Suppressor macrophage (primary cell): ENCODE measurements around the gene RPS6KL1.
A peak's percentile ranks its signal among the peaks of the same experiment; 100 is the strongest.
"Not testable (repeated sequence)": the region's sequence is repeated elsewhere in the genome, so short reads cannot be mapped to it uniquely, and the experiment has no call there.

Source experiments
- DNase-seq, 4 experiments: peaks; one replicate each; pipeline ENCODE4 v3.0.0-alpha.2; 2020 to 2022

RPS6KL1 gene

GRCh38 chr14:74935360-74935680, 12.3 kb upstream of the RPS6KL1 start:
- no peak for DNase-seq

DNA sequence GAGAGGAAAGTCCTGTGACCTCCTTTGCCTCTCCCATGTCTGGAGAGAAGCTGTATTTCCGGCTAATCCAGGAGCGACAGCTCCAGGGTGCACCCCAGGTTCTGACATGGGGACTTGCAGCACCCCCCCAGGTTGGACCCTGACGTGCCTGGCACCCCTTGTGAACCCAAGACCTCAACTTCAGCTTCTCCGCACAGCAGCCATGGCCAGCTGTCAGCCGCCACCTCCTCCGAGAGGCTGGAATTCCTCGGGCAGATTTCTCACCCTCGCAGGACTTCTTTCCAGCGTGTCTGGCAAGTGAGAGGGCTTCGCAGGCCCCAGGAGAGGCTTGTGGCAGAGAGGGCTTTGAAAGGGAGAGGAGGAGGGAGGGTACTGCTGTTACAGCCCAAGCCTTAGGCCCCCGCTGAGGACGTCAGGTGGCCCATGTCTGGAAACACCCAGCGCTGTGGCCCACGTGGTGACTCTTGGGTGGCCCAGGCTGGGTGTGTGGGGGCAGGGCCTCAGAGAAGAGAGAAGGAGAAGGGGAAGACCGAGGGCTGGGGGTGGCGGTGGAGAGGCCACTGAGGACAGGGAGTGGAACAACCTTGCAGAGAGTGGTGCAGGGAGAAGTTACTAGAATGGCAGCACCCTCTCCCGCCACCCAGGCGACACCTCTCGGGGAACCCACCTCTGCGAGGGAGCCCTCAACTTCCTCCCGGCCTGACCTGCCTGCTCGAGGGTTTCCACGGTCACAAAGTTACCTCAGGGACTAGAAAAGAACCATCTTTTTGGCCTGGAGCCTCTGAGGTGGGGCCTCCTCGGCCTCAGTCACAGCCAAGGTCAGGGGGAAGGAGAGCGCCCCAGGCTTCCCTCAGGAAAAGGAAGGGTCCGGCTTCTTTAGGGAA, 11.7 kb upstream of the RPS6KL1 start:
- DNase-seq, result peak in 2 of 4 experiments; percentile 47 to 56

DNA sequence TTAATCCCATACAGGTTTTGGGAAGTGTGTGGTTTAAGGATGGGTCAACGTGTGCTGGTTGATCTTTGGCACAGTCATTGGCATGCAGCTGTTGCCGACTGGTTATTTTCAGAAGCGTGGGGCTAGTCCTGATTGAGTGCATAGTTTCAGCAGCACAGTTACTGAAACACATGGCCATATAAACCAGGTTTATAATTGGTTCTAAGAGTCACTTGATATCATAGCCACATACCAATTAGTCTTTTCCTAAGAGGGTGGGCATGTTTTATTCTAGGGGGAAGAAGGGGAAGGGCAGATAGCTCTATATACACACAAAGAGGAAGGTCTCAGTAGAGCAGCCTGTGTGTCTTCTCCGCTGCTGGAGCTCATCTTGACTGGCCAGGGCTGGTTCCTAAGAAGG, 11.0 kb upstream of the RPS6KL1 start:
- DNase-seq, result peak in 3 of 4 experiments; percentile 32 to 52 (median 37)

DNA sequence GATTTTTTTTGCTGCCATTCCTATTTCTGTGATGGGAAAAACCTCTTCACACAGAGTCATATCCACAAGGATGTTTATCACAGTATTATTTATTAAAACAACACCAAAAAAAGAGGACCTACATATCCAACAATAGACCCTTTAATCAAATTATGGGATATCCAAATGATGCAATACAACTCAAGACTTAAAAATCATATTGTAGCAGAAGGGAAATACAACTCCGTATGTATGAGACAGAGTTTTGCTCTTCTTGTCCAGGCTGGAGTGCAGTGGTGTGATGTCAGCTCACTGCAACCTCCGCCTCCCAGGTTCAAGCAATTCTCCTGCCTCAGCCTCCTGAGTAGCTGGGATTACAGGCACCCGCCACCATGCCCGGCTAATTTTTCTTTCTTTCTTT, 9.9 kb upstream of the RPS6KL1 start:
- DNase-seq, result not testable (repeated sequence)

- DNase-seq, result peak; percentile 36 to 74 (median 70)
Measured at GRCh38 chr14:74932401-74932901, 9.4 kb upstream of the RPS6KL1 start.

DNA sequence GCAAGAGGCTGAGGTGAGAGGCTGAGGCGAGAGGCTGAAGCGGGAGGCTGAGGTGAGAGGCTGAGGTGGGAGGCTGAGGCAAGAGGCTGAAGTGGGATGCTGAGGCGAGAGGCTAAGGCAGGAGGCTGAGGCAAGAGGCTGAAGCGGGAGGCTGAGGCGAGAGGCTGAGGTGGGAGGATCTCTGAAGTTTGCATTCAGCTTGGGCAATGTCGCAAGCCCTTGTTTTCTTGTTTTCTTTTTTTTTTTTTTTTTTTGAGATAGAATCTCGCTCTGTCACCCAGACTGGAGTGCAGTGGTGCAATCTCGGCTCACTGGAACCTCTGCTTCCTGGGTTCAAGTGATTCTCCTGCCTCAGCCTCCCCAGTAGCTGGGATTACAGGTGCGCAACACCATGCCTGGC, 8.7 kb upstream of the RPS6KL1 start:
- DNase-seq, result not testable (repeated sequence)

DNA sequence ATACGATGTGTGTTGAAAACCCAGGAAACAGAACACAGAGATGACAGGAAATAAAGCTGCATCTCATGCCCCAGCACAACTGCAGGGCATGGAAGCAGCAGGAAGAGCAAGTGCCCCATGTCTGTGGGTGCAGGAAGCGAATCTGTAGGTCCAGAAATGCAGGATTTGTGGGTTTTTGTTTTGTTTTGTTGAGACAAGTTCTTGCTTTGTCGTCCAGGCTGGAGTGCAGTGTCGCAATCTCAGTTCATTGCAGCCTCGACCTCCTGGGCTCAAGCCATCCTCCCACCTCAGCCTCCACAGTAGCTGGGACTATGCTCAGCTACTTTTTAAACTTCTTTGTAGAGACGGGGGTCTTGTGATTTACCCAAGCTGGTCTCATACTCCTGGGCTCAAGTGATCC, 6.2 kb upstream of the RPS6KL1 start:
- peak in 1 of 4 experiments; percentile 26 for DNase-seq

- DNase-seq, result no peak
Measured at GRCh38 chr14:74927225-74927624, 4.2 kb upstream of the RPS6KL1 start.

- DNase-seq, result no peak
Measured at GRCh38 chr14:74924061-74924460, 1.0 kb upstream of the RPS6KL1 start.

DNA sequence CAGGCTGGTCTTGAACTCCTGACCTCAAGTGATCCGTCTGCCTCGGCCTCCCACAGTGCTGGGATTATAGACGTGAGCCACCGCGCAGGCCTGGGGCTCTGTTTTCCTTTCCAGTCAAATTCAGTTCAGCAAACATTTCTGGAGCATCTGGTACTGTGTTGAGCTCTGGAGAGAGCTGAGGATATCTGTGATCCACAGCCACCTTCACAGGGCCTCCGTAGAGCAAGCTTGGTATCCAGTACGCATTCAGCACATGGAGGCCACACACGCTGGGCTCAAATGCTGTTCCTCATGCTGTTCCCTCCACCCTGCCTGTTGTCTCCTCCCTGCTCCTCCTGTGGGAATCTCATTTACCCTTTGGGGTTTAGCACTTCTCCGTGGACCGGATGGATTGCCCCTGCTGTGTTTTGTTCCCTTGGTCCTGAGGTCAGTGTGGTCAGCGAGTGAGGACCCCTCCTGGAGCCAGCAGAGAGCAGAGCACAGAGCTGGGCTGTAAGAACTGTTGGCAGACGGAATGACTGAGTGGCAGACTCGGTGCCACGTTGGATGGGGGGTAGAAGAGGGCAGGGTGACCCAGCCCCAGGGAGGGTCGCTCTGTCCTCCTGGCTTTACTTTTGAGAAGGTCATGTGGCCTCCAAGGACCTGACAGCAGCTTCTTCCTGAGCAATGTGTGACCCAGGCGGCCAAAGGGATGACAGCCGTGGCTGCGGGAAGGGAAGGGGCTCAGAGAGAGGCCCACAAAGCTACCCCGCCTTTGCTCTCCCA, 891 bp downstream of the RPS6KL1 start:
- no peak for DNase-seq

- no peak for DNase-seq
Measured at GRCh38 chr14:74921053-74921620, 1.9 kb downstream of the RPS6KL1 start.

DNA sequence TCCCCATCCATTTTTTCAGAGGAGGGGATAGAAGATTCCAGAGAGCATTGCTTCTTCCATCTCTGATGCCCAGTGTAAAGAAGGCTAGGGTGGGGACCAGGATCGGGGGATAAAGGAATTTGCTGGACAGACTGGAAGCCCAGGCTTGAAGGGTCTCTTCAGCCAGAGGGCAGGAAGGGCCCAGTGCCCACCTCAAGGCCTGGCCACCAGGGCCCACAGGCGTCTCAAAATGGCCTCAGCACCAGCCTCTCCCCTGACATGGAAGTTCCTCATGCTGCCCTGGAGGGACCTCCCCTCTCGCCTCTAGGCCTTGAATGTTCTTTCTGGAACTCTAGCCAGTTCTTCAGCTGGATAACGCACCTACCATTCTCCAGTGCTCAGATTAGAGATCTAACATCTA, 2.8 kb downstream of the RPS6KL1 start:
- no peak for DNase-seq

- DNase-seq, result peak in 3 of 4 experiments; percentile 1 to 38 (median 30)
Measured at GRCh38 chr14:74919421-74920165, 3.5 kb downstream of the RPS6KL1 start.

- no peak for DNase-seq
Measured at GRCh38 chr14:74918380-74918779, 4.7 kb downstream of the RPS6KL1 start.

DNA sequence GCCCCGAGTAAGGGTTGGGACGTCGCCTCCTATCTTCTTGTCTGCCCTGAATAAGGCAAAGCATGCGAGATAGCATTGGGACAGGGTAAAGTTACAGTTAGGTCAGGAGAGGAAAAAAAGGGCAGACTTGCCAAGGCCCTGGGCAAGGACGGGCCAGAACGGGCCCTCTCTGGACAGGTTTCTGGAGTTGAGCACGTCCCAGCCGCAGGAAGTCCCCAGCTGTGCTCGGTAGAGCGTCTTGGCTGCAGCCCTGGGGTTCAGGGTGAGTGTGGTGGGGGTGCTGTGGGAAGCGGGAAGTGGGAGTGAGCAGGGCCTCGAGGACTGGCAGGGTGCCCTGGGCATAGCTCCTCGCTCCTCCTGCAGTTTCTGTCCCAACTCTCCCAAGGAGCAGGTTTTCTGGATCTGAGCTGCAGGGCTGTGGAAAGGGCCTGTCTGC, 5.4 kb downstream of the RPS6KL1 start:
- no peak for DNase-seq

DNA sequence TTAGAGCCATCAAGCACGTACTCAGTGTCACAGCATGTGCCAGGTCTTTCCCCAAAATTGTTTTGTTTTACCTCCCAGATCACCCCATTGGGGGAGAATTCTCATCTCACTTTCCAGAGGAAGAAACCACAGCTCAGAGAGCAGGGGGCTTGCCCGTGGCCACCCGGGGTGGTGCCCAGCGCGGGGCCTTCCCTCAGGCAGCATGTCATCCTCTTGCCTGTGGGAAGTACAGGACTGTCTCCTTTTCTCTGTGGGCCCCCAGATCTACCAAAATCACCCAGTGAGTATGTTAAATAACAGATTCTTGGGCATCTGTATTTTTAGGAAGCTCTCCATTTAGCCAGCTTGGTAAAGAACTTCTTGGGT, 5.9 kb downstream of the RPS6KL1 start:
- no peak for DNase-seq

- DNase-seq, result no peak
Measured at GRCh38 chr14:74915826-74916225, 7.2 kb downstream of the RPS6KL1 start.

- no peak for DNase-seq
Measured at GRCh38 chr14:74915426-74915825, 7.6 kb downstream of the RPS6KL1 start.

GRCh38 chr14:74913986-74914573, 9.0 kb downstream of the RPS6KL1 start:
- DNase-seq, result peak; percentile 56 to 81 (median 72)

- DNase-seq, result no peak
Measured at GRCh38 chr14:74913393-74913910, 9.6 kb downstream of the RPS6KL1 start.

DNA sequence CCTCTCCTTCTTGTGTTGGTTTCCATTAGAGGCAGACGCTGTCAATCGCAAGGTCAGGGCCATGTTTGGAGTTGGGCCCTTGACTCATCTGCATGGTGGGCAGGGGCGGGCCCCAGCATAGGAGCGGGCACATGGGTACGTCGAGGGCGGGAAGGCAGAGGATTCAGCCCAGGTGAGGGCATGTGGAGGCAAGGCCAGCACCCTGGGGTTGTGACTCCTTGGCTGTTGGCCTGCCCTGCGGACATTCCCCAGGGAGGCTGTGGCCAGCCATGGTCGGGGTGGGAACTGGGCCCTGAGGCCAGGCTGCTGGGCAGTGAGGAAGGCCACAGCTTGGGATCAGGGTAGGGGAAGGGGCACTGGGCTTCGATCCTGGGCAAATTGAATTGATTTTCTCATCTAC, 10.3 kb downstream of the RPS6KL1 start:
- DNase-seq, result no peak

DNA sequence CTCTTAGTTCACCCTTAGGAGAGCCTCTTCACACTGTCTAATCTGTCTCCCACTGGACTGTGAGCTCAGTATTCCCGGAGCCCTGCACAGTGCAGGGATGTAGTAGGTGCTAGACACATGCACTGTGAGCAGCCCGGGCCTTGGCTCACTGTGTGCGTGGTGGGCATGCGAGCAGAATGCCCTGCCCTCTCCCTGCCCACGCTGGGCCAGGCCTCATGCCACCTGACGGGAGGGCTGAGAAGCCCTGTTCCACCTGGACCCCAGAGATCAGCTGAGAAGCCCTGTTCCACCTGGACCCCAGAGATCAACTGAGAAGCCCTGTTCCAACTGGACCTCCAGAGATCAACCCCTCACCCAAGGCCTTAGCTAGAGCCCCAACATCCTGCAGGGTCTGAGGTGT, 10.9 kb downstream of the RPS6KL1 start:
- no peak for DNase-seq
